Gastrocnemius medialis (tissue), 4 donors: ENCODE results near the gene JMJD7. TPM values are rescaled to one million over a fixed set of nuclear protein-coding genes. Genes with fewer than 3 reads are reported as not detected.

Experiments
- ATAC-seq, 2 donors: fragments of 150-250 bp; one replicate each; pipeline ENCODE4 v1.9.1; 2016
- DNase-seq, 2 donors: peaks; one replicate each; pipeline ENCODE4 v3.0.0-alpha.2; 2019
- H3K27ac ChIP-seq, 4 donors: fragments of 200-600 bp; sonication (generic); 1 replicate in 1 of 4; 2 replicates in 3 of 4; pipeline ENCODE4 v1.5.1; 2016 to 2018; ENCODE audit warnings: mild to moderate bottlenecking in 2 of 4, moderate library complexity in 1 of 4
- H3K27me3 ChIP-seq, 3 donors: fragments of 200-600 bp; sonication (generic) in 2 of 3; 1 replicate in 1 of 3; 2 replicates in 2 of 3; pipeline versions ENCODE4 v1.5.1 to v1.6.0; 2016 to 2019; ENCODE audit warnings: mild to moderate bottlenecking in 1 of 3, moderate library complexity in 1 of 3
- H3K36me3 ChIP-seq, 2 donors: fragments of 200-600 bp; sonication (generic) in 1 of 2; one replicate each; pipeline ENCODE4 v1.5.1; 2017 to 2018
- H3K4me1 ChIP-seq, 2 donors: fragments of 200-600 bp; sonication (generic) in 1 of 2; one replicate each; pipeline ENCODE4 v1.5.1; 2016 to 2017; ENCODE audit warnings: mild to moderate bottlenecking in 2 of 2
- H3K4me3 ChIP-seq, 4 donors: fragments of 200-600 bp; sonication (generic) in 3 of 4; 1 replicate in 1 of 4; 2 replicates in 3 of 4; pipeline ENCODE4 v1.5.1; 2016 to 2019; ENCODE audit warnings: mild to moderate bottlenecking in 2 of 4
- H3K9me3 ChIP-seq, 3 donors: fragments of 200-600 bp; sonication (generic) in 2 of 3; 1 replicate in 1 of 3; 2 replicates in 2 of 3; pipeline ENCODE4 v1.5.1; 2016 to 2019
- CTCF ChIP-seq, 5 experiments: fragments of 450-650 bp in 3 of 5; fragments of 200-600 bp in 2 of 5; sonication (generic) in 2 of 5; IDR thresholded peaks in 4 of 5; conservative IDR thresholded peaks in 1 of 5; 1 replicate in 4 of 5; 2 replicates in 1 of 5; pipeline ENCODE4 v1.5.1; 2016 to 2019; ENCODE audit warnings: antibody characterized with exemption in 5 of 5, mild to moderate bottlenecking in 3 of 5, moderate library complexity in 3 of 5
- POLR2A ChIP-seq, 2 donors: fragments of 450-650 bp; IDR thresholded peaks; one replicate each; pipeline ENCODE4 v1.6.1; 2017; ENCODE audit warnings: antibody characterized with exemption in 2 of 2, mild to moderate bottlenecking in 2 of 2, moderate library complexity in 2 of 2
- in situ Hi-C, 4 donors: fragments of 200-750 bp; cut with MboI; loops; one replicate each; pipeline versions ENCODE4 v1.15.0 to v1.8.0; 2017; ENCODE audit warnings: low sequenced_read_pairs in 4 of 4
- intact Hi-C: fragments of 100-400 bp; cut with DNase I; formaldehyde crosslinking; loops from one replicate; pipeline ENCODE4 v1.15.1; 2023; ENCODE audit warnings: low total_unique reads
- total RNA-seq, 4 donors: library from RNA; depleted of rRNA; stranded (reverse); fragments of >200 nt; gene quantifications; one replicate each; pipeline versions ENCODE4 v1.1.0 to v1.2.3, GENCODE V29; 2016

The JMJD7 gene
- total RNA-seq, 4 donors from 2014 or later: 1.7 to 7.6 (median 3.9) TPM

GRCh38 chr15:41816788-41817187 is 11.1 kb upstream of the JMJD7 start:
- no peak for TF ChIP-seq CTCF (IDR thresholded peaks at IDR 0.05 in 4 of 5, conservative IDR thresholded peaks at IDR 0.05 in 1 of 5)
- TF ChIP-seq POLR2A (IDR thresholded peaks at IDR 0.05): no peak
- Histone ChIP-seq H3K27me3 (no peaks in the 10 kb centered on the region), H3K9me3 (no peaks in the 10 kb centered on the region), H3K27ac (no peak overlapping the region), H3K4me1 (no peaks in the 10 kb centered on the region), H3K36me3 (peaks cover 0 to 50% of the 10 kb centered on the region in 2 donors), H3K4me3 (no peak overlapping the region)
- intact Hi-C loops (no loop called here), in situ Hi-C loops (loop anchor here in 2 of 4 donors (10.0 to 25.0 kb wide), 2 partner anchors 204 to 212 kb away; no protein-coding TSS in a partner anchor)
- no peak for DNase-seq
- ATAC-seq: no peak

GRCh38 chr15:41817327-41817726 is 10.6 kb upstream of the JMJD7 start:
- H3K4me3 ChIP-seq: no peak overlapping the region
- H3K36me3 ChIP-seq: peaks cover 0 to 55% of the 10 kb centered on the region in 2 donors
- DNase-seq (no peak), ATAC-seq (no peak)
- H3K27me3 ChIP-seq: no peaks in the 10 kb centered on the region
- H3K27ac ChIP-seq: no peak overlapping the region
- TF ChIP-seq CTCF (IDR thresholded peaks at IDR 0.05 in 4 of 5, conservative IDR thresholded peaks at IDR 0.05 in 1 of 5) (no peak), POLR2A (IDR thresholded peaks at IDR 0.05) (no peak)
- in situ Hi-C loops: loop anchor here in 2 of 4 donors (10.0 to 25.0 kb wide), 2 partner anchors 205 to 213 kb away; no protein-coding TSS in a partner anchor
- no peaks in the 10 kb centered on the region for H3K9me3 ChIP-seq
- intact Hi-C loops: no loop called here
- no peaks in the 10 kb centered on the region for H3K4me1 ChIP-seq

- Histone ChIP-seq H3K4me1 (no peaks in the 10 kb centered on the region), H3K36me3 (peaks cover 0 to 54% of the 10 kb centered on the region in 2 donors), H3K27me3 (no peaks in the 10 kb centered on the region), H3K4me3 (no peak overlapping the region), H3K9me3 (no peaks in the 10 kb centered on the region), H3K27ac (no peak overlapping the region)
- intact Hi-C loops: no loop called here
- in situ Hi-C loops: loop anchor here in 2 of 4 donors (10.0 to 25.0 kb wide), 2 partner anchors 205 to 213 kb away; no protein-coding TSS in a partner anchor
- ATAC-seq: no peak
- DNase-seq: no peak
- no peak for TF ChIP-seq POLR2A (IDR thresholded peaks at IDR 0.05)
- no peak for TF ChIP-seq CTCF (IDR thresholded peaks at IDR 0.05 in 4 of 5, conservative IDR thresholded peaks at IDR 0.05 in 1 of 5)
These were observed 10.1 kb upstream of the JMJD7 start for GRCh38 chr15:41817781-41818180.

- ATAC-seq (no peak), DNase-seq (no peak)
- no peaks in the 10 kb centered on the region for H3K27me3 ChIP-seq
- H3K9me3 ChIP-seq: no peaks in the 10 kb centered on the region
- H3K4me1 ChIP-seq: no peaks in the 10 kb centered on the region
- intact Hi-C loops (no loop called here), in situ Hi-C loops (loop anchor here in 2 of 4 donors (10.0 to 25.0 kb wide), 2 partner anchors 207 to 215 kb away; no protein-coding TSS in a partner anchor)
- H3K4me3 ChIP-seq: no peak overlapping the region
- TF ChIP-seq POLR2A (IDR thresholded peaks at IDR 0.05) (no peak), CTCF (IDR thresholded peaks at IDR 0.05 in 4 of 5, conservative IDR thresholded peaks at IDR 0.05 in 1 of 5) (no peak)
- H3K27ac ChIP-seq: no peak overlapping the region
- peaks cover 0 to 68% of the 10 kb centered on the region in 2 donors for H3K36me3 ChIP-seq
These were observed 8.3 kb upstream of the JMJD7 start for GRCh38 chr15:41819455-41820050.
